Measurements from ENCODE around the gene RAB43. TPM values are rescaled to one million over a fixed set of nuclear protein-coding genes. Genes with fewer than 3 reads are reported as not detected.

RAB43 gene
- total RNA-seq, 2 donors from 2014 or later, result 34.5 to 38.1 TPM

GRCh38 chr3:129118745-129119144, 2.9 kb downstream of the RAB43 start:
- H3K4me3 ChIP-seq (ENCODE audit: low read length), result peak overlapping the region; percentile 89
- 82 to 87% methylated on average over 5 of the region's 5 CpGs for WGBS, 2 experiments (ENCODE audit: insufficient coverage in 1 of 2, insufficient read length in 1 of 2)
- H3K27me3 Mint-ChIP-seq (ENCODE audit: insufficient read depth), result no peaks in the 10 kb centered on the region
- peak overlapping the region; percentile 74 for H3K9ac ChIP-seq (ENCODE audit: extremely low read depth, low read length, poor library complexity, severe bottlenecking)
- no peaks in the 10 kb centered on the region for H3K9me3 ChIP-seq (ENCODE audit: control insufficient read depth, low read length)
- H3K4me3 Mint-ChIP-seq, result peak overlapping the region; percentile 83
- peaks cover 30% of the 10 kb centered on the region for H3K4me1 ChIP-seq (ENCODE audit: control insufficient read depth, insufficient read depth, low read length)
- H3K9me3 Mint-ChIP-seq, result no peaks in the 10 kb centered on the region
- no peaks in the 10 kb centered on the region for H3K27me3 ChIP-seq (ENCODE audit: control insufficient read depth, insufficient read depth, low read length, poor library complexity, severe bottlenecking)
- H3K4me1 Mint-ChIP-seq, result peaks cover 65% of the 10 kb centered on the region
- peaks cover 20% of the 10 kb centered on the region for H3K36me3 ChIP-seq (ENCODE audit: control insufficient read depth, insufficient read depth, low read length)
- TF ChIP-seq, protein P1, sequence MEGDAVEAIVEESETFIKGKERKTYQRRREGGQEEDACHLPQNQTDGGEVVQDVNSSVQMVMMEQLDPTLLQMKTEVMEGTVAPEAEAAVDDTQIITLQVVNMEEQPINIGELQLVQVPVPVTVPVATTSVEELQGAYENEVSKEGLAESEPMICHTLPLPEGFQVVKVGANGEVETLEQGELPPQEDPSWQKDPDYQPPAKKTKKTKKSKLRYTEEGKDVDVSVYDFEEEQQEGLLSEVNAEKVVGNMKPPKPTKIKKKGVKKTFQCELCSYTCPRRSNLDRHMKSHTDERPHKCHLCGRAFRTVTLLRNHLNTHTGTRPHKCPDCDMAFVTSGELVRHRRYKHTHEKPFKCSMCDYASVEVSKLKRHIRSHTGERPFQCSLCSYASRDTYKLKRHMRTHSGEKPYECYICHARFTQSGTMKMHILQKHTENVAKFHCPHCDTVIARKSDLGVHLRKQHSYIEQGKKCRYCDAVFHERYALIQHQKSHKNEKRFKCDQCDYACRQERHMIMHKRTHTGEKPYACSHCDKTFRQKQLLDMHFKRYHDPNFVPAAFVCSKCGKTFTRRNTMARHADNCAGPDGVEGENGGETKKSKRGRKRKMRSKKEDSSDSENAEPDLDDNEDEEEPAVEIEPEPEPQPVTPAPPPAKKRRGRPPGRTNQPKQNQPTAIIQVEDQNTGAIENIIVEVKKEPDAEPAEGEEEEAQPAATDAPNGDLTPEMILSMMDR (conservative IDR thresholded peaks at IDR 0.05), result no peak
- no peak for DNase-seq
- no peak overlapping the region for H3K27ac ChIP-seq (ENCODE audit: low read depth, low read length)
- peaks cover 15% of the 10 kb centered on the region for H3K36me3 Mint-ChIP-seq (ENCODE audit: low read depth)
- H3K27ac Mint-ChIP-seq, result peak overlapping the region; percentile 85

DNA sequence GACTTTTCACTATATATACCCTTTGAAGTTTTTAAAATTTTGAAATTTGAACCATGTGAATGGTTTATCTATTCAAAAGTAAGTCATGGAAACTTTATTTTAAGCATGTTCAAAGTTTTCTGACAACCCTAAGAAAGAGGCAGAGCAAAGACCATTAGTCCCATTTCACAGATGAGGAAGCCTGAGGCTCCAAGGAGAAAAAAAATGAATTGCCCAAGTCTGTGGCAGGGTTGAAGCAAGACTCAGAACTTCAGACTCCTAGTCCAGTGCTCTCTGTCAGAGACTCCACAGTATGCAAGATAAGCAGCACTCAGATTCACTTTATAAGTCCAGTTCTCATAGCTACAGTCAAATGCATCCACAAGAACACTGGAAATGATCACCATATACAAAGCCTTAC, 4.5 kb downstream of the RAB43 start:
- Histone ChIP-seq H3K36me3 (ENCODE audit: control insufficient read depth, insufficient read depth, low read length) (peaks cover 20% of the 10 kb centered on the region), H3K9me3 (ENCODE audit: control insufficient read depth, low read length) (no peaks in the 10 kb centered on the region), H3K4me3 (ENCODE audit: low read length) (no peak overlapping the region), H3K27me3 (ENCODE audit: control insufficient read depth, insufficient read depth, low read length, poor library complexity, severe bottlenecking) (no peaks in the 10 kb centered on the region), H3K27ac (ENCODE audit: low read depth, low read length) (no peak overlapping the region), H3K4me1 (ENCODE audit: control insufficient read depth, insufficient read depth, low read length) (peaks cover 18% of the 10 kb centered on the region), H3K9ac (ENCODE audit: extremely low read depth, low read length, poor library complexity, severe bottlenecking) (no peak overlapping the region)
- Mint-ChIP-seq H3K4me1 (peaks cover 52% of the 10 kb centered on the region), H3K4me3 (peak overlapping the region; percentile 48), H3K27ac (no peak overlapping the region), H3K36me3 (ENCODE audit: low read depth) (peaks cover 18% of the 10 kb centered on the region), H3K27me3 (ENCODE audit: insufficient read depth) (no peaks in the 10 kb centered on the region), H3K9me3 (no peaks in the 10 kb centered on the region)
- DNase-seq, result no peak
- TF ChIP-seq, protein P1 (conservative IDR thresholded peaks at IDR 0.05), result no peak

DNA sequence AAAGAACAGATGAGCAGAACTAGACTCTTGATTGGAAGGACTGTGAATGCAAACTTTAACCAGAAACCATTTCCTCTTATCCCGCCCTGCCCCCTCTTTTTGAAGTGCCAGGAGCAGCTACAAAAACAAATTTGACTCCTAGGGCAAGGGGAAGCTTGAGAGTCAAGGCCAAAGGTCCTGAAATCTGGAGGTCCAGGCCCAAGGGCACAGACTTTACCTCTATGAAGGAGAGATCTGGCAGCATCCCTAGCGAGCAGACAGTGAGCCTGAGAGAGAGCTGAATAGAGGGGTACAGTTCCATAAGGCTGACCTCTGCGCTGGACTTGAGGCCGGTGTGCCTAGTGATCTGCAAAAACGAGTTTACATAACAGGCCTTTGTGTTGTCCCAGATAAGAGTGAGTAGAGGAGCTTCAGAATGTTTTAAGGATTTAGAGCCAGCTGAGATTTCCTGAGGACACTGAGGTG, 5.1 kb downstream of the RAB43 start:
- H3K9me3 ChIP-seq (ENCODE audit: control insufficient read depth, low read length), result no peaks in the 10 kb centered on the region
- peak; percentile 64 for DNase-seq
- Mint-ChIP-seq H3K4me3 (peak overlapping the region; percentile 48), H3K9me3 (no peaks in the 10 kb centered on the region), H3K27me3 (ENCODE audit: insufficient read depth) (no peaks in the 10 kb centered on the region), H3K27ac (peak overlapping the region; percentile 81), H3K4me1 (peaks cover 52% of the 10 kb centered on the region), H3K36me3 (ENCODE audit: low read depth) (peaks cover 19% of the 10 kb centered on the region)
- H3K36me3 ChIP-seq (ENCODE audit: control insufficient read depth, insufficient read depth, low read length), result peaks cover 20% of the 10 kb centered on the region
- peak overlapping the region; percentile 62 for H3K4me3 ChIP-seq (ENCODE audit: low read length)
- TF ChIP-seq, protein P1 (conservative IDR thresholded peaks at IDR 0.05), result no peak
- peaks cover 18% of the 10 kb centered on the region for H3K4me1 ChIP-seq (ENCODE audit: control insufficient read depth, insufficient read depth, low read length)
- H3K27ac ChIP-seq (ENCODE audit: low read depth, low read length), result no peak overlapping the region
- peak overlapping the region; percentile 31 for H3K9ac ChIP-seq (ENCODE audit: extremely low read depth, low read length, poor library complexity, severe bottlenecking)
- H3K27me3 ChIP-seq (ENCODE audit: control insufficient read depth, insufficient read depth, low read length, poor library complexity, severe bottlenecking), result no peaks in the 10 kb centered on the region
- WGBS, 2 experiments (ENCODE audit: insufficient coverage in 1 of 2, insufficient read length in 1 of 2), result 30 to 43% methylated on average over 1 to 5 of the region's 5 CpGs
